AG09319 (cell line): ENCODE measurements around the gene TOMM20.

Experiments
- DNase-seq: peaks from one replicate; pipeline ENCODE4 v3.0.0-alpha.2; 2010; ENCODE audit warnings: low read depth; ENCODE audit errors: extremely low read depth
- TF ChIP-seq, protein P1 (sequence below): IDR thresholded peaks from 2 replicates; pipeline ENCODE4 v1.5.1; 2011; ENCODE audit warnings: low read depth, mild to moderate bottlenecking, inconsistent platforms, low read length, moderate library complexity

Gene TOMM20

GRCh38 chr1:235108876-235109275, 19.8 kb downstream of the TOMM20 start:
- no peak for DNase-seq

GRCh38 chr1:235108185-235108593, 20.4 kb downstream of the TOMM20 start:
- TF ChIP-seq, protein P1, sequence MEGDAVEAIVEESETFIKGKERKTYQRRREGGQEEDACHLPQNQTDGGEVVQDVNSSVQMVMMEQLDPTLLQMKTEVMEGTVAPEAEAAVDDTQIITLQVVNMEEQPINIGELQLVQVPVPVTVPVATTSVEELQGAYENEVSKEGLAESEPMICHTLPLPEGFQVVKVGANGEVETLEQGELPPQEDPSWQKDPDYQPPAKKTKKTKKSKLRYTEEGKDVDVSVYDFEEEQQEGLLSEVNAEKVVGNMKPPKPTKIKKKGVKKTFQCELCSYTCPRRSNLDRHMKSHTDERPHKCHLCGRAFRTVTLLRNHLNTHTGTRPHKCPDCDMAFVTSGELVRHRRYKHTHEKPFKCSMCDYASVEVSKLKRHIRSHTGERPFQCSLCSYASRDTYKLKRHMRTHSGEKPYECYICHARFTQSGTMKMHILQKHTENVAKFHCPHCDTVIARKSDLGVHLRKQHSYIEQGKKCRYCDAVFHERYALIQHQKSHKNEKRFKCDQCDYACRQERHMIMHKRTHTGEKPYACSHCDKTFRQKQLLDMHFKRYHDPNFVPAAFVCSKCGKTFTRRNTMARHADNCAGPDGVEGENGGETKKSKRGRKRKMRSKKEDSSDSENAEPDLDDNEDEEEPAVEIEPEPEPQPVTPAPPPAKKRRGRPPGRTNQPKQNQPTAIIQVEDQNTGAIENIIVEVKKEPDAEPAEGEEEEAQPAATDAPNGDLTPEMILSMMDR = no peak

More at GRCh38 chr1:235108876-235109275, 19.8 kb downstream of the TOMM20 start:
- TF ChIP-seq, protein P1 = no peak

GRCh38 chr1:235107368-235108184, 21.1 kb downstream of the TOMM20 start:
- DNase-seq = no peak
- TF ChIP-seq, protein P1 = no peak

More at GRCh38 chr1:235108185-235108593, 20.4 kb downstream of the TOMM20 start:
- DNase-seq = no peak

DNA sequence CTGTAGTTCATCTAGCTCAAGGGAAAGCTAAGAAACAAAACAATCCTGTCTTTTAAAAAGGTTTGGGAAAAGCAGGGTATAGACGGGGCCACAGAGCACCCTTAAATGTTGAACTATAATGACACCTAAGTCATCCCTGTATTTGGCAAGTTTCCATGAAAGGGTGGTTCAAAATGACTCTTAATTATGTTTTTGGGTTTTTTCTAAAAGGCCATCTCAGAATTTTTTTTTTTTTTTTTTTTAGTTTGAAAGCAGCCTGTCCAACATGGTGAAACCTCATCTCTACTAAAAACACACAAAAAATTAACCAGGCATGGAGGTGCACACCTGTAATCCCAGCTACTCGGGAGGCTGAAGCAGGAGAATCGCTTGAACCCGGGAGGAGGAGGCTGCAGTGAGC, 22.2 kb downstream of the TOMM20 start:
- TF ChIP-seq, protein P1 = no peak

DNA sequence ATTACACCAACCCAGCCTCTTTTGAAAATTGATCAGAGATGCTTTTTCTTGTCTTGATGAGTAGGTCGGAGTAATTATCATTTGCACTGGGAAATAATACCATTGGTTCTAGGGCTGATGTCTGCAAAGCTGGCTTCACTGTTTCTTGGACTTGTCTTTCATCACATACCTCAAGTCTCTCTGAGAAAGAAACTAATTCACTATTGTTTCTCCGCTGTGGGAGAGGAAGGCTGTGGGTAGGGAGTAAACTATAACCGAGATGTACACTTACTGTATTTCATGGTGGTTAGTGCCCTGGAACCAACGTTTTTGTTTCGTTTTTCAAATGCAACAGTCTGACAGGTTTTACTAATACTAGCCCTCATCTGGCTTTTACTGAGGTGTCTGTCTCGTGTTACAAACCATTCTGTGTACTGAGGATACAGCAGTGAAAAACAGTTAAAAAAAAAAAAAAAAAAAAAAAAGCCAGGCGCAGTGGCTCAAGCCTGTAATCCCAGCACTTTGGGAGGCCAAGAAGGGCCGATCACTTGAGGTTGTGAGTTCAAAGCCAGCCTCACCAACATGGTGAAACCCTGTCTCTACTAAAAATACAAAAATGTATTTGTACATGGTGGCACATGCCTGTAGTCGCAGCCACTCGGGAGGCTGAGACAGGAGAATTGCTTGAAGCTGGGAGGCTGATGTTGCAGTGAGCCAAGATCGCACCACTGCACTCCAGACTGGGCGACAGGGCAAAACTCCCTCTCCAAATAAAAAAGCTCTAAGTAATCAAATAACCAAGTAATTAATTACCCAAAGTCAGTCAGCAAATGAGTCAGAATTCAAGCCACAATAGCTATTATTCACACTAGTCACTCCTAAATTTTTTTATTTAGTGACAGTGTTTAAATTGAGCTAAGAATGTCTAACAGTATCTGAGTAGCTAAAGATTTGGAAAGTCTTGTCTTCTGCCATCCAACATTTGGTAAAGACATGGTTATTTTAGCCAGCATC, 23.3 kb downstream of the TOMM20 start:
- no peak for DNase-seq
- TF ChIP-seq, protein P1 = no peak

More for the DNA sequence above, 22.2 kb downstream of the TOMM20 start:
- DNase-seq = no peak

- no peak for DNase-seq
- TF ChIP-seq, protein P1 = no peak
Measured at GRCh38 chr1:235102993-235103411, 25.6 kb downstream of the TOMM20 start.
